Mucosa of descending colon (tissue), 3 donors: ENCODE data around the gene CCL27. TPM values are rescaled to one million over a fixed set of nuclear protein-coding genes. Genes with fewer than 3 reads are reported as not detected.

Experiments used
- ATAC-seq: fragments of 200-7000 bp; cut with Tn5 transposase; one replicate; pipeline ENCODE4 v1.9.1; 2020; ENCODE audit warnings: mild to moderate bottlenecking, moderate library complexity
- DNase-seq, 3 donors: peaks; one replicate each; pipeline ENCODE4 v3.0.0-alpha.2; 2020
- H3K36me3 ChIP-seq: fragments of 200-600 bp; one replicate; pipeline ENCODE4 v1.8.0; 2021; ENCODE audit warnings: low read depth, mild to moderate bottlenecking
- H3K4me1 ChIP-seq: fragments of 200-600 bp; one replicate; pipeline ENCODE4 v1.8.0; 2021; ENCODE audit warnings: low read depth, mild to moderate bottlenecking
- H3K4me3 ChIP-seq: fragments of 200-600 bp; one replicate; pipeline ENCODE4 v1.8.0; 2021; ENCODE audit warnings: mild to moderate bottlenecking
- H3K9me3 ChIP-seq: fragments of 200-600 bp; one replicate; pipeline ENCODE4 v1.8.0; 2021; ENCODE audit warnings: mild to moderate bottlenecking
- CTCF ChIP-seq: fragments of 200-600 bp; IDR thresholded peaks from one replicate; pipeline ENCODE4 v1.8.0; 2022; ENCODE audit warnings: antibody characterized with exemption, mild to moderate bottlenecking
- intact Hi-C, 2 donors: fragments of 100-400 bp; cut with DNase I in 1 of 2; cut with micrococcal nuclease in 1 of 2; formaldehyde crosslinking; loops; one replicate each; pipeline versions ENCODE4 v1.11.0 to v1.11.1; 2022; cut with DNase I, micrococcal nuclease
- total RNA-seq, 3 donors: library from RNA; stranded (reverse); fragmentation: NEBNext Ultra II Directional in 2 of 3; extraction: Animal tissue kit (Norgen Biotek cat#: 25700) in 2 of 3; gene quantifications; one replicate each; pipeline versions ENCODE4 v1.2.1 to v1.2.4, GENCODE V29; 2021 to 2023
- donor health status: DM: no; HTN: no; CAD: no; lungs with moderate emphysema.
- donor health status: DM: no; HTN: no; CAD: no.
- donor health status: DM: no; HTN: yes; CAD: no.

CCL27 gene
- total RNA-seq, 3 donors from 2014 or later, result not detected

DNA sequence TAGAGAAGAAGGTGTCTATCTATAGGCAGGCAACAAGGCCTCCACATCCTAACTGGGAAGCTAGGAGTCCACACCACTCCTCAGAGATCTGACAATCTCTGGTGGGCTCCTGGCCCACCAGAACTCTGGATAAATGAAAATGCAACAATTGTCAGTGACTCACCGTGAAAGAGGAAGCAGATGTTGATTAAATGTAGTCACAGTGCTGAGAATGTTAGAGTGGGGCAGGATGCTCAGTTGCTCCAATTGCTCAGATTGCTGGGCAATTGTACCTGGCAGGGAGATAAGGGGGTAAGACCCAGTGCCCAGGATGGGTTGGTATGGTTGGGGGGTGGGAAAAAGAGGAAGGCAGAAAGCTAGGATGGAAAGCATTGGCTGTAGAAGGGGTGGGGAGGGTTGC is 24.3 kb upstream of the CCL27 start:
- no peak overlapping the region for H3K4me3 ChIP-seq
- intact Hi-C loops, result no loop called here
- H3K4me1 ChIP-seq, result no peaks in the 10 kb centered on the region
- no peaks in the 10 kb centered on the region for H3K9me3 ChIP-seq
- TF ChIP-seq CTCF, result no peak
- ATAC-seq (no peak), DNase-seq (no peak)
- H3K36me3 ChIP-seq, result no peaks in the 10 kb centered on the region

DNA sequence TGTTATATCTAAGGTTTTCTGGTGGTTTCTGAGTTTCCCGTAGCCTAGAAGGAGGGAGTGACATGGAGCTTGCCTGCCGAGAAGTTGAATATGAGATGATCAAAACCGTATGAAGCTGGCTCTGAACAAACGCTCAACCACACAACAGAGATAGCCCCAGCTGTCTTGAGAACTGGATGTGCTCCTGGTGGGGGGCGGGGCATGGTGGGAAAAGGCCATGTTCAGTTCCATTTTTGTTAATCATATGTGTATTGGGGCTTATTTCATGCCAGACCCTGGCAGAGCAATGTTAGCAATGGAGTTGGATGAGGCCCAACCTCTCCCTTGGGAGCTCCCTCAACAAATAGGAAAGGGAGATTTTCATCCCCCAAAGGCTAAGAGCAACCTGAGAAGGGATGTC is 23.8 kb upstream of the CCL27 start:
- Histone ChIP-seq H3K9me3 (no peaks in the 10 kb centered on the region), H3K4me1 (no peaks in the 10 kb centered on the region), H3K4me3 (no peak overlapping the region), H3K36me3 (no peaks in the 10 kb centered on the region)
- ATAC-seq (no peak), DNase-seq (no peak)
- no peak for TF ChIP-seq CTCF
- intact Hi-C loops, result no loop called here

GRCh38 chr9:34685591-34685990 is 23.1 kb upstream of the CCL27 start:
- no peak for TF ChIP-seq CTCF
- intact Hi-C loops, result no loop called here
- H3K4me1 ChIP-seq, result no peaks in the 10 kb centered on the region
- DNase-seq (no peak), ATAC-seq (no peak)
- no peaks in the 10 kb centered on the region for H3K9me3 ChIP-seq
- H3K36me3 ChIP-seq, result no peaks in the 10 kb centered on the region
- H3K4me3 ChIP-seq, result no peak overlapping the region

- ATAC-seq, result no peak
- Histone ChIP-seq H3K4me1 (no peaks in the 10 kb centered on the region), H3K4me3 (no peak overlapping the region), H3K9me3 (no peaks in the 10 kb centered on the region), H3K36me3 (no peaks in the 10 kb centered on the region)
- TF ChIP-seq CTCF, result no peak
- intact Hi-C loops, result no loop called here
- DNase-seq, result no peak
Measured at GRCh38 chr9:34684816-34685215, 22.4 kb upstream of the CCL27 start.

DNA sequence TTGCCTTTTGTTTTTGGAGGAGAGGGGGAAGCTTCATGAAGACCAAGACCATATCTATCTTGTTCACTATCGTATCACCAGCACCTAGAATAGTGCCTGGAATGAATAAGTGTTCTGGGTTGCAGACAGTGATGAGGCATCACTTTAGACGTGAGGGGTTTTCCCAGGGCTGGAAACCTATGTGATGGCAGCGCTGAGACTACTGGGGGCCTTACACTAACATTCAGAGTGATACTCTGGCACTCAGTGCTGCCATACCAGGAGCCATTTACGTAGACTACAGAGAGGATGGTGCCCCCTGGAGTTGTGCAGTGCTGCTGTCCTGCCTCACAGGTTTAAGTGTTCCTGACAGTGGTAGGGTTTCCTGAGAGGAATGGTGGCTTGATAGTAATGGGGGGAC is 21.7 kb upstream of the CCL27 start:
- no peaks in the 10 kb centered on the region for H3K9me3 ChIP-seq
- H3K4me1 ChIP-seq, result no peaks in the 10 kb centered on the region
- H3K36me3 ChIP-seq, result no peaks in the 10 kb centered on the region
- no peak for TF ChIP-seq CTCF
- intact Hi-C loops, result no loop called here
- ATAC-seq (no peak), DNase-seq (no peak)
- H3K4me3 ChIP-seq, result no peak overlapping the region

- no peak for TF ChIP-seq CTCF
- no peaks in the 10 kb centered on the region for H3K4me1 ChIP-seq
- ATAC-seq (no peak), DNase-seq (no peak)
- H3K36me3 ChIP-seq, result no peaks in the 10 kb centered on the region
- no peak overlapping the region for H3K4me3 ChIP-seq
- intact Hi-C loops, result no loop called here
- H3K9me3 ChIP-seq, result no peaks in the 10 kb centered on the region
Measured at GRCh38 chr9:34675869-34676268, 13.4 kb upstream of the CCL27 start.
